Small intestine (tissue), 7 donors: Measurements from ENCODE around the gene MDM2. TPM values are rescaled to one million over a fixed set of nuclear protein-coding genes. Genes with fewer than 3 reads are reported as not detected.
"Not testable (repeated sequence)": the region's sequence is repeated elsewhere in the genome, so short reads cannot be mapped to it uniquely, and the experiment has no call there.

Experiments
- DNase-seq, 2 donors: peaks; one replicate each; pipeline versions ENCODE4 v3.0.0 to v3.0.0-alpha.2; 2013
- FAIRE-seq: peaks from 2 replicates; lab custom pipeline; 2012; peaks lifted over from hg19 to GRCh38; lab: Jason Lieb, UNC
- H3K27ac ChIP-seq, 3 donors: one replicate each; pipeline ENCODE4 v1.5.1; 2013; ENCODE audit warnings: low read length in 2 of 3, mild to moderate bottlenecking in 2 of 3, control low read depth in 1 of 3, inconsistent platforms in 1 of 3, low read depth in 1 of 3, moderate library complexity in 1 of 3
- H3K27me3 ChIP-seq, 3 donors: one replicate each; pipeline ENCODE4 v1.6.1; 2013; ENCODE audit warnings: low read length in 3 of 3, inconsistent platforms in 1 of 3; ENCODE audit not compliant: control insufficient read depth in 3 of 3, insufficient read depth in 3 of 3
- H3K36me3 ChIP-seq, 3 donors: one replicate each; pipeline ENCODE4 v1.6.1; 2013; ENCODE audit warnings: low read length in 3 of 3, inconsistent platforms in 1 of 3, low read depth in 1 of 3, mild to moderate bottlenecking in 1 of 3, moderate library complexity in 1 of 3; ENCODE audit not compliant: control insufficient read depth in 3 of 3, insufficient read depth in 2 of 3
- H3K4me1 ChIP-seq, 3 donors: one replicate each; pipeline ENCODE4 v1.6.1; 2013; ENCODE audit warnings: low read length in 2 of 3, inconsistent platforms in 1 of 3, low read depth in 1 of 3, mild to moderate bottlenecking in 1 of 3, moderate library complexity in 1 of 3; ENCODE audit not compliant: control insufficient read depth in 3 of 3, insufficient read depth in 2 of 3
- H3K4me3 ChIP-seq, 3 donors: one replicate each; pipeline ENCODE4 v1.5.1; 2013; ENCODE audit warnings: low read length in 3 of 3, control low read depth in 1 of 3, inconsistent platforms in 1 of 3, low read depth in 1 of 3, mild to moderate bottlenecking in 1 of 3, moderate library complexity in 1 of 3
- H3K9me3 ChIP-seq, 2 donors: one replicate each; pipeline ENCODE4 v1.6.1; 2013; ENCODE audit warnings: low read depth in 1 of 2, low read length in 1 of 2; ENCODE audit not compliant: control insufficient read depth in 2 of 2, insufficient read depth in 1 of 2
- WGBS, 3 donors: extraction: QIAGEN DNeasy Blood & Tissue Kit; methylation state at CpG; one replicate each; pipeline ENCODE4 v1.1.7; 2013; 5-methylcytosine and 5-hydroxymethylcytosine counted together
- polyA plus RNA-seq, 4 donors: library from polyadenylated mRNA; stranded (reverse) in 3 of 4; unstranded in 1 of 4; fragments of 200-250 nt in 3 of 4; fragments of 120-200 nt in 1 of 4; gene quantifications; one replicate each; pipeline versions ENCODE4 v1.2.1 to v1.2.3, GENCODE V29; 2013
- donor health status: healthy with polysubstance abuse.
- donor health status: control.
- donor health status: control.
- donor health status: Bipolar disorder and iron deficiency.
- donor health status: healthy.

MDM2 gene
- polyA plus RNA-seq, 4 donors: 20.8 to 44.1 (median 29.6) TPM

DNA sequence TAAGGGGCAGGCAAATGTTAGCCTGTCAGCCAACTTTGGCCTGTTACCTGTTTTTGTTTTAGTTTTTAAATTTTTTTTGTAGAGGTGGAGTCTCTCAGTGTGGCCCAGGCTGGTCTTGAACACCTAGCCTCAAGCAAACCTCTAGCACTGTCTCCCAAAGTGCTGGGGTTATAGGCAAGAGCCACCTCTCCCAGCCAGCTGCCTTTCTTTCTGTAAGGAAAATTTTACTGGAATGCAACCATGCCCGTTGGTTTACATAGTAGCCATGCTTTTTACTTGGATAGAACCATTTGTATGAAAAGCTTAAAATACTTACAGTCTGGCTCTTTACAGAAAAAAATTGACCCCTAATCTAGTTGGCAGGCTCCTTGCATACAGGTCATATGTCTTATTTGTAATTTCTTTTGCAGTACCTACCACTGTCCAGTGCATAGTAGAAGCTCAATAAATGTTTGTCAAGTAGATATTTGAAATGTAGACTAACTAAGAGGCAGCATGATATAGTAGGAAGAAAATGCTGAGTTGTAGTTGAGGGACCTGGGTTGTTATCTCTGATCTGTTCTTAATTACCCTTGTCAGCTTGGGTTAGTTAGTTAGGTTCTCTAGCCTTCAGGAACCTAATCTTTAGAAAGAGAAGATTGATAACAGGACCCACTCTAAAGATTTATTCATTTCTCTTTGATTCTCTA, 4.7 kb downstream of the MDM2 start:
- Histone ChIP-seq H3K27me3 (no peaks in the 10 kb centered on the region), H3K36me3 (peaks cover 0 to 37% (median 3%) of the 10 kb centered on the region in 3 donors), H3K4me1 (peaks cover 0 to 3% (median 0%) of the 10 kb centered on the region in 3 donors), H3K4me3 (no peak overlapping the region), H3K9me3 (no peaks in the 10 kb centered on the region), H3K27ac (no peak overlapping the region)
- WGBS, 3 donors: 59 to 87% (median 70%) methylated on average over 1 of the region's 1 CpG
- FAIRE-seq (no peak), DNase-seq (peak; percentile 22 to 29)

GRCh38 chr12:68813242-68813593, 5.2 kb downstream of the MDM2 start:
- Histone ChIP-seq H3K27ac (no peak overlapping the region), H3K4me1 (peaks cover 0 to 3% (median 0%) of the 10 kb centered on the region in 3 donors), H3K27me3 (no peaks in the 10 kb centered on the region), H3K9me3 (no peaks in the 10 kb centered on the region), H3K4me3 (no peak overlapping the region), H3K36me3 (peaks cover 0 to 39% (median 3%) of the 10 kb centered on the region in 3 donors)
- DNase-seq (no peak), FAIRE-seq (no peak)
- WGBS, 3 donors: 16 to 55% (median 35%) methylated on average over 2 of the region's 2 CpGs

GRCh38 chr12:68814490-68815231, 6.7 kb downstream of the MDM2 start:
- Histone ChIP-seq H3K27ac (no peak overlapping the region), H3K27me3 (no peaks in the 10 kb centered on the region), H3K9me3 (no peaks in the 10 kb centered on the region), H3K4me1 (peaks cover 0 to 3% (median 0%) of the 10 kb centered on the region in 3 donors), H3K36me3 (peaks cover 3 to 47% (median 4%) of the 10 kb centered on the region in 3 donors), H3K4me3 (no peak overlapping the region)
- WGBS, 3 donors: 82 to 93% (median 88%) methylated on average over 3 of the region's 3 CpGs
- DNase-seq: no peak
- FAIRE-seq: no peak

GRCh38 chr12:68815232-68815927, 7.4 kb downstream of the MDM2 start:
- no peak for DNase-seq
- peaks cover 3 to 41% (median 7%) of the 10 kb centered on the region in 3 donors for H3K36me3 ChIP-seq
- whole genome bisulfite sequencing, 3 donors: 77 to 86% (median 83%) methylated on average over 5 of the region's 5 CpGs

GRCh38 chr12:68815928-68816800, 8.2 kb downstream of the MDM2 start:
- Histone ChIP-seq H3K9me3 (no peaks in the 10 kb centered on the region), H3K4me1 (peaks cover 0 to 3% (median 0%) of the 10 kb centered on the region in 3 donors), H3K27ac (no peak overlapping the region), H3K36me3 (peaks cover 3 to 37% (median 7%) of the 10 kb centered on the region in 3 donors), H3K27me3 (no peaks in the 10 kb centered on the region), H3K4me3 (no peak overlapping the region)
- WGBS, 3 donors: 96 to 98% (median 97%) methylated on average over 8 of the region's 8 CpGs
- FAIRE-seq: no peak
- DNase-seq: no peak

More at GRCh38 chr12:68815232-68815927, 7.4 kb downstream of the MDM2 start:
- H3K27me3 ChIP-seq: no peaks in the 10 kb centered on the region
- H3K27ac ChIP-seq: no peak overlapping the region
- H3K9me3 ChIP-seq: no peaks in the 10 kb centered on the region
- no peak overlapping the region for H3K4me3 ChIP-seq
- H3K4me1 ChIP-seq: peaks cover 0 to 3% (median 0%) of the 10 kb centered on the region in 3 donors
- FAIRE-seq: no peak

- FAIRE-seq, H3K4me1 ChIP-seq, H3K4me3 ChIP-seq, DNase-seq, H3K27me3 ChIP-seq, H3K27ac ChIP-seq, H3K9me3 ChIP-seq: not testable (repeated sequence)
- 93 to 96% (median 94%) methylated on average over 13 of the region's 13 CpGs for WGBS, 3 donors
- H3K36me3 ChIP-seq: peaks cover 8 to 38% (median 9%) of the 10 kb centered on the region in 3 donors
Observed at GRCh38 chr12:68819481-68819880, 11.5 kb downstream of the MDM2 start.

DNA sequence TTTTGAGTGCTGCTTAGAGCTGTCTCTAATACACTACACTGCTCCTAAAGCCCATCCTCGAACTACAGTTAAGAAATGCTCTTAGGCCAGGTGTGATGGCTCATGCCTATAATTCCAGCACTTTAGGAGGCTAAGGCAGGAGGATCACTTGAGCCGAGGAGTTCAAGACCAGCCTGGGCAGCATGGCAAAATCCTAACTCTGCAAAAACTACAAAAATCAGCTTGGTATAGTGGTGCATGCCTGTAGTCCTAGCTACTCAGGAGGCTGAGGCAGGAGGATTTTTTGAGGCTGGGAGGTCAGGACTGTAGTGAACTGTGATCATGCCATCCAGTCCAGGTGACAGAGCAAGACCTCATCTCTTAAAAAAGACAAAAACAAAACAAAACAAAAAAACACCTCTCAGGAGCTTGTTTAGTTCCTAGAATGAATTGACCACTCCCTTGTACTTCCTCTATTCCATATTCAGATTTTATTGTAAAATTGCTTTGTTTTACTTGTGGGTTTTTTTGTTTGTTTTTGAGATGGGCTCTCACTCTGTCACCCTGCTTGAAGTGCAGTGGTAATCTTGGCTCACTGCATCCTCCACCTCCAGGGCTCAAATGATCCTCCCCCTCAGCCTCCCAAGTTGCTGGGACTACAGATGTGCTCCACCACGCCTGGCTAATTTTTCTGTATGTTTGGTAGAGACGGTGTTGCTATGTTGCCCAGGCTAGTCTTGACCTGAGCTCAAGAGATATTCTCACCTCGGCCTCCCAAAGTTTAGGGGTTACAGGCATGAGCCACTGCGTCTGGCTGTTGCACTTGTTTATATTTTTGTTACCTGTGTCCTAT, 13.6 kb downstream of the MDM2 start:
- Histone ChIP-seq H3K36me3 (peaks cover 12 to 47% (median 12%) of the 10 kb centered on the region in 3 donors), H3K27ac (no peak overlapping the region), H3K27me3 (no peaks in the 10 kb centered on the region), H3K9me3 (no peaks in the 10 kb centered on the region), H3K4me1 (no peaks in the 10 kb centered on the region), H3K4me3 (no peak overlapping the region)
- 90 to 96% (median 93%) methylated on average over 6 of the region's 6 CpGs for WGBS, 3 donors
- DNase-seq (no peak), FAIRE-seq (no peak)
